NCI-H82 (cell line): ENCODE results near the gene MYO1C.
A peak's percentile ranks its signal among the peaks of the same experiment; 100 is the strongest.
"Not testable (repeated sequence)": the region's sequence is repeated elsewhere in the genome, so short reads cannot be mapped to it uniquely, and the experiment has no call there.

Source experiments
- DNase-seq: peaks from one replicate; lab custom pipeline; 2025; lab: John Stamatoyannopoulos, UW

The MYO1C gene

DNA sequence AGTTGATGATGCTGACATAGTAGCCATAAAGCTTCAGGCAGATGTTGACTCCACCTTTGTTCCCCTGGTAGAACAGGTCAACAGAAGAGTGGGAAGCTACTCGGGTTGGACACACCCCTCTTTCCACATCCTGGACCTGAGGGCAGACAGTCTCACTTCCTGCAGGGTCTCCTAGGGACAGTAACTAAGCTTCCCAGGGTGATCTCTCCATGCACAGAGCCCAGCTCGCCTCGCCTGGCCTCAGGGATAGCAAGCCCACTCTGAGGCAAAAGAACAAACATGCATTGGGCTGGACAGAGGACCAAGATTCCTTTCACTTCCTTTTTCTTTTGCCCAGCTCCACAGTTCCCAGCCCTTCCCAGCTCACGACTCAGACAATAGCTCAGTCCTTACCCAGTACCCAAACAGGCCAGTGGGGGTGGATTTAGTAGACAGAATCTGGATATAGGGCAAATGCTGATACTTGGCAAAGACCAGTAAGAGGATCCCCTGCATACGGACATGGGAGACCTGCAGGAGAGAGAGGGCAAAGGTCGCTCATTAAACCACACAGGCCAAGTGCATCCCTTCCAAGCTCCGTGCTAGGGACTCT is 16.9 kb upstream of the MYO1C start:
- DNase-seq = no peak

DNA sequence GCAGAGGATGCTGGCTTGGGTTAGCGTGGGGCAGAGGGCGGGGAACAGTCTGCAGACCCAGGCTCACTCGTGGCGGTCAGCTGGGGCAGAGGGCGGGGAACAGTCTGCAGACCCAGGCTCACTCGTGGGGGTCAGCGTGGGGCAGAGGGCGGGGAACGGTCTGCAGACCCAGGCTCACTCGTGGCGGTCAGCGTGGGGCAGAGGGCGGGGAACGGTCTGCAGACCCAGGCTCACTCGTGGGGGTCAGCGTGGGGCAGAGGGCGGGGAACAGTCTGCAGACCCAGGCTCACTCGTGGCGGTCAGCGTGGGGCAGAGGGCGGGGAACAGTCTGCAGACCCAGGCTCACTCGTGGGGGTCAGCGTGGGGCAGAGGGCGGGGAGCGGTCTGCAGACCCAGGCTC is 16.2 kb upstream of the MYO1C start:
- not testable (repeated sequence) for DNase-seq

DNA sequence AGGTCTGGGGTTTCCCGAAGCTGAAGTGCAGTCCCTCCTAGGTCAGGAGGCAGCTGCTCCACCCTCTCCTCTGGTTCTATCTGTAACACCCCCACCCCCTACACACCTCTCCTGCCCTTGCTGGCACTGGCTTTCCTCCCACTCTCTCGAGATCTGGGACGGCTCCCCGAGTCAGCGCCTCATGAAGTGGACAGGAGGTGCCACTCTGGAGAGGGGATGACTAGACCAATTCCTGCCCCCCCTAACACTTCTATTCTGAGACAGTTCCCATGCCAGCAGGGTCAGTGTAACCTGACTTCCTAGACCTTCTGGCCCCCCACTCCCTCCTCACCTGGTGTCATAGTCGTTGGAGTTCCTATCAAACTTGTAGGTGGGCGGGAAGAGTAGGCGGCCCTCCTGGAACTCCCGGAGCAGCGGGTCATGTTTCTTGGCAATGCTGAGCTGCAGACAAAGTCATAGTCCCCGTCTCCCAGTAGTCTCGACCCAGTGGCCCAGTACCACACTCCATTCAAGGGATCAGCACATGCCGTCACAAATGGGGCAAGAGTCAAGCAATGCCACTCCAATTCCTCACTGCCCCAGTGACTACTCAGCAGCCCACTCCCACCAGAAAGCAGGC is 14.3 kb upstream of the MYO1C start:
- DNase-seq = no peak

DNA sequence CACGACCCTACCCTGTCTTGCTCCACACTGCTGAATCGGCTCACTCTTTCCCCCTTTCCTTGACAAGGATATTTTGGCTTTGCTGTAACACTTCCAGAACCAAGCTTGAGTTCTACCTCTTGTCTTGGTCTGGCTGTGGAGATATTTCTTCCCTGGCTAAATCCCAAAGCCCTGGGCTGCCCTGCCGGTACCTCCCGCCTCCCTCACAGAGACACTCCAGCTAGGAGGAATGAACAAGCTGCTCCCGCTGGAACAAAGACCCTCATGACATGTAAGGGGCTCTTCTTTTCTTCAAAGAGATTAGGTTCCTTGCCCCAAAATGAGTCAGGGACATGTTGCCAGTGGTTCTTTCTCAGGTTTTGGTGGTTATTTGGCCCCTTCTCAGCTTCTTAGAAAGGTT is 13.1 kb upstream of the MYO1C start:
- no peak for DNase-seq

DNA sequence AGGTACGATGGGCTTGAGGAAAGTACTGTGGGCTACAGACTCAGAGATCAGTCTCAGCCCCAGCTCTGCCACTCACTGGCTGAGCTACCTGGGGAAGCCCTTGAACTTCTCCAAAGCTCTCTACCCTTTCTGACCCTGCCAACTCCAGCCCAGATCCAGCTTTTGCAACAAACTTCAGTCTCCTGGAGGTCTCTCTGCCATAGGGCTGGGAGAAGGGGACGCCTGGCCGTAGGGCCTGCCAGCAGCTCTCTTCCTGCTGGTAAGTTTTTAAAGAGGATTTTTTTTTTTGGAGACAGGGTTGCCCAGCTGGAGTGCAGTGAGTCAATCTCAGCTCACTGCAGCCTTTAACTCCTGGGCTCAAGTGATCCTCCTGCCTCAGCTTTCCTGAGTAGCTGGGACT is 12.4 kb upstream of the MYO1C start:
- DNase-seq = no peak

DNA sequence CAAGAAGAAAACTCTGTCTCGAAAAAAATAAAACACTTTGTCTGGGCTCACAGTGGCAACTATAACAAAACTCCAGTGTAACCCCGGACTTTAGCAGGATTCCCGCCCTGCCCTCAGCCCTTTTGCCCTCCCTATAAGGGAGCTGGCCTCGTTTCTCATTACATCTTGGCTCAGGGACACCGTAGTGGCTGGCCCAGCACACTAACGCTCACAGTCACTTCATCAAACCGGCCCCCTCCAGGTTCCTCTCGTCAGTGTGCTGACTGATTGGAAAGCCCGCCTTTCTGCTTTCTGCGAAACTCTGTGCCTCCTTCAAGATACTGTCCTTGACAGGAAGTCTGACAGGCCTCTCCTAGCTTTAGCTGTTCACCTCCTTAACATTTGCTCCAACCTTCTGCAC is 11.2 kb upstream of the MYO1C start:
- no peak for DNase-seq

DNA sequence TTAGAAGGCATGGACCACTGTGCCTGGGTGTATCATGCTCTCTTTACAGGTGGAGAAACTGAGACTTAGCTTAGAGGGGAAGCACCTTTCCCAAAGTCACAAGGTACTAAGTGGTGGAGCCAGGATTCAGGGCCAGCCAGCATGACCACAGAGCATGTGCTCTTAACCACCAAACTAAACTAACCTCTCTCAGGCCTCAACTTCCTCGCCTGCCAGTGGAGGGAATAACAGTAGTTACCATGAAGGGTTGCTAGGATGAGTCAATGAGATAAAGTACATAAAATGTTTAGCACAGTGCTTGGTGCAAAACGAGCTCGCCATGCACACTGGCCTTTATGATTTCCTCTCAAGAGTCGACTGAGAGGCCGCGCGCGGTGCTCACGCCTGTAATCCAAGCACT is 6.4 kb upstream of the MYO1C start:
- no peak for DNase-seq

DNA sequence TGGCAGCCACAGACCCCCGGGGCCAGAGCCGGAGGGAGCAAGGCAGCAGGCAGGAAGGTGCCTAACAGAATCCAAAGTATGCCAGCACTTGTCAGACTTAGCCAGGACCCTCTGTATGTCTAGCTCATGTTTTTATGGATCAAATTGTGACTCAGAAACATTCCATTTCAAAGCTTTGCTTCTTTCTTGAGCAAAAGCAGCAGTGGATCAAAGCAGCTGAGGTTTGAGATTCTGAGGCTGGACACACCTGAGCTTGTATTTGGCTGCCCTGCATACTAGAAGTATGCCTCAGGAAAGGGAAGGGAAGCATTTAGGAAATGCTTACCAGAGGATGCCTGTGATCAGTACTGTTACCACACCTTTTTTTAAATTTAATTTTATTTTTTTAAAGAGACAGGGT is 5.7 kb upstream of the MYO1C start:
- DNase-seq = no peak

DNA sequence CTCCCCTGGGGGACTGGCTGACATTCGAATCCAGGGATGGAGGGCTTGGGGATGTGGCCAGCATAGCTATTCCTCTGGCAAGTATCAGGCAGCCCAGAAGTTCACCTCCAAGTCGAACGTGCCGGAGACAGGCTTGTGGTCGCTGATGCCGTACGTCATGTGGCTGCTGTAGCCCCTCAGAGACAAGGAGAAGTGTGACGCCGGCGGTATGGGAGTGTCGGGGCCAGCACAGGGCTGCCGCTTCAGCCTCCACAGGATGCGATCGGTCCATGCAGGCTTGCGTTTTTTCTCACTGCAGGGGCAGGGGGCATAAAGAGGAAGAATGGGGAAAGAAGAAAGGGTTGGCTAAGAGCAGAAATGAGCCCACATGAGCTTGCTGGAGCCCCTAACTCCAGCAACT is 5.3 kb upstream of the MYO1C start:
- no peak for DNase-seq

DNA sequence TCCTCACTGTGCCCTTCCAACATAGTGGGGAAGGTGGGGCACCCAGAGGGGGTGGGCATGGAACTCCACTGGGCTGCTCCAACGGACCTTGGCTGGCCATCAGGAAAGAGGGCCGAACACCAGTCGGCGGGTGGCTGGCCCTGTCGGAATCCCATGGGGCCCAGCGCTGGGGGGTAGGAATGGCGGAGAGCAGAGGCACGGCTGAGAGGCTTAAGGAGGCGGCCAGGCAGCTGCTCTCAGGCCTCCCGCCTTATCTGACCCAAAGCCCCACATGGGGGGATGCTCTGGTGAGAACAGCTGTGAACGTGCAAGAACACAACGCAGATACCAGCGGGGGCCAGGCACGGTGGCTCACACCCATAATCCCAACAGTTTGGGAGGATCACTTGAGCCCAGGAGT is 4.4 kb upstream of the MYO1C start:
- peak; percentile 93 for DNase-seq

DNA sequence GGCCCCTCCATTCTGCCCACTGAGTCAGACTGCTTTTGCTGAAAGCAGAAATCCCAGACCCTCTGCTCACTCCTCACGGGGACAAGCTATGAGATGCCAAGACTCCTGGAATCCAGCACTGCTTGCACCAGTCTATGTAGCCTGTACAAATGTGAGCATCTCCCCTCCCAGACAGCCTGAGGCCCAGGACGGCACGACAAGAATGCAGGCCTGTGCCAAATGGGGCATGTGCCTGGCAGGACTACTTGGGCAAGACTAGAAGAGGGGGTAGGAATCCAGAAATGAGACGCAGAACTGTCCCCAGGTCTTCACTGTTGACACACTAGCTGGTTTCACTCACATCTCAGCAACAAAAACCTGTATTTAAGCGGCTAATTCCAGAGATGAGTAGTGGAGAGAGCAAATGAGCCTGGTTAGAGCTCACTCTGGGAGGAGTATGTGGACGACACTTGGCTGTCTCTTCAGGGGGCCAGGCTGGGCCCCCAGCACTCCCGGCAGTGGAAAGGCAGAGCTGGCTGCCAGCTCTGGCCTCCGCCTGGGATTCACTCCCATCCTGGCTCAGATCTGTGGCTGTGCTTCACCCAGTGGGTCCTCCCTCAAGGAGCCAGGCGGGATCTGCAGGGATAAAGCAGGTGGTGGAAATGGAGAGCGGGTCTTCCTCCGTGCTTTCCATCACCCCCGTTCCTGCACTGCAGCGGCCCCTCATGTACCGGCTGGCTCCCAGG is 2.9 kb upstream of the MYO1C start:
- DNase-seq = no peak

DNA sequence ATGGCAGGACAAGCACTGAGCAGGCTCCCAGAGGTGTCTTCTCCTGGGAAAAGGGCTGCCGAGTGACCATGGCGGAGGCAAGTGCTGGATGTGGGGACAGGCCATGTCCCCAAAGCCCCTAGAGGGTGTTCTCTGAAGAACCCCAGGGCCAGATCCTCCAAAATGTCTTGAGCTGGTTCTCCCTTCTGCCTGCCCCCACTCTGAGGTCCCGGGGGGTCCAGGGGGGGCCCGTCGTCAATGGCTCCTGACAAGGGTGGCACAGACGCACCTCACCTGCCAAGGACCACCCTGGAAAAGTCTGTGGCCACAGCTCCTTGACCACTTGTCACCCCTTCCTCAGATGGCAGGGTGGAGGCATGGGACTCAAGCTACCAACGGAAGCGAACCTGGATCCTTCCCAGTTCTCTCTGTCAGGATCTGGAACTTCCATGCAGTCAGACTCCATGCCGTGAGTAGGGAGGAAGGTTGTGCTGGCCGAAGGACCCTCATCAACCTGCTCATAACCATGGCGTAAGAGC is 2.3 kb upstream of the MYO1C start:
- no peak for DNase-seq

DNA sequence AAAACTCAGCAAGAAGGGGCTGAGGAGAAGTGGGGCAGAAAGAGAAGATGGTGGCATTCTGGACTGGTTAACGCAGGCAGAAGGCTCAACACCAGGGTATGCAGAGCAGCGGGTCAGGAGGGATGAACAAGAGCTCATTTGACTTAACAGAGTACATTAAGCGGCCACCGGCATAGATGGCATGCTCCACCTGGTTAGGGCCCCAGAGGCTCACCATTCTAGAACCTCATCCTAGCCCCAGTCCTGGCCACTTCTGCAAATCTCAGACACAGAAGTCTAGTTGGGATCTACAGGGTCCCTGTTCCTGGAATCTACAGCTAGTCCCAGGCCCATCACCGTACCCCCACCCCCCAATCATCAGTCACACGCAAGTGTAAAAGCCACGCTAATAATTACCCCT is 1.7 kb upstream of the MYO1C start:
- DNase-seq = no peak

DNA sequence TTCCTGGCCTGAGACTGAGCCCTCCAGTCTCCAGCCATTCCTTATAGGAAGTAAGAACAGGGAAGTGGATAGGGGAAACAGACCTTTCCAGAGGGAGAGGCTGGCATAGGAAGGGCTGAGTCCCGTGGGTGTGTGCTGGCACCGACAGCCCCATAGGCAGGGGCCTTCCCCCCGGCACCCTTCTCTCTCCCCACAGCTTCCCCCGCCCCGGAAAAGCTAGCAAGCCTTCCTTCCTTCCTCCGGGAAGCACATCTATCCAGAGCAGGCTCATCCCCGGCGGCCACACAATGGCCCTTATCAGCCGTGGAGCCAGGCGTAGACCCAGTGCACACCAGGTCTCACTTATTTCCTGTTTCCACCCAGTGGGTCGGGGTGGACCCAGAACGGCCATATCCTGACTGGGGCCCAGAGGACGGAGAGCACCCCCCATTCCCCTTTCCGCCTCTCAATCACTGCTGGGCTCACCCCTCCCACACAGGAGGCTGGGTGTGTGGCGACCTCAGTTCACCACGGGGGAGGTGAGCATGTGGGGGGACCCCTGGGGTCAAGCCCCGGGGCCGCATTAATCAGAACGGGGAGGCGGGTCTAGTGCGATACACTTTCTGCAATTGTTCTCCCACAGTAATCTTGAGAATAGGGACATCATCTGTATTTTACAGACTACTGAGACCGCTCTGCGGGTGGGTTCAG is 950 bp upstream of the MYO1C start:
- DNase-seq = no peak

DNA sequence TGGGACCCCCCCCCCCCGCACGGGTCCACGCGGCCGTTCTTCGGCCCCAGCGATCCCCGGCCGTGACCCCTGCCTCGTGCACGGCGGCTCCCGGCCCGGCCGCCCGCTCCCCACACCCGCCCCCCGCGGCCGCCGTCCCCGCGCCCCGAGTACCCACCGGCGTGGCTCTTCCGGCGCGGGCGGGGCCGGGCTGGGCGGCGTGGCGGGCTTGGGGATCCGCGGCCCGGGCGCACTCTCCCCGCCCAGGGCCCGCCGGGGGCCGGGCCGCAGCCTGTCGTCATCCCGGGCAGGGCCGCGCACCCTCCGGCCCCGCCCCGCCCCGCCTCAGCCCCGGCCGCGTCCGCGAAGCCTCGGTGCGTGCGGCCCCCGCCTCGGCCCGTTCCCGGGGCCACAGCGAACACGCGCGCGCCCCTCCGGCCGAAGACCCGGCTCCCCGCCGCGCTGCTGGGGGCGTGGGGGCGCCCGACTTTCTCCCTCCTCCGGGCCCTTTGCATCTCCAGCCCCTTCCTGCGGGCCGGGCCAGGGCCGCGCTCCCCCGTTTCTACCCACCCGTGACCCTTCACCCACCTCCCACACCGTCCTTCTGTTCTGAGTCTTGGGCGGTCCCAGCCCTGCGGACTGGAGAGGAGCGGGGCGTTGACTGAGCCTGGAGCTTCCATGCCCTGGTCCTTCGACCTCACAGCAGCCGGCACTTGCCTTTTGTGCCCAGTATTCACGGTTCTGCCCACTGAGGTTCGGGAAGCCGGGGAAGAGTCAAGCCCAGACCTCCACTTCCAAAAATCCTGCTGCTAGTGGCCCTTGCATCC is 840 bp downstream of the MYO1C start:
- peak; percentile 68 for DNase-seq

DNA sequence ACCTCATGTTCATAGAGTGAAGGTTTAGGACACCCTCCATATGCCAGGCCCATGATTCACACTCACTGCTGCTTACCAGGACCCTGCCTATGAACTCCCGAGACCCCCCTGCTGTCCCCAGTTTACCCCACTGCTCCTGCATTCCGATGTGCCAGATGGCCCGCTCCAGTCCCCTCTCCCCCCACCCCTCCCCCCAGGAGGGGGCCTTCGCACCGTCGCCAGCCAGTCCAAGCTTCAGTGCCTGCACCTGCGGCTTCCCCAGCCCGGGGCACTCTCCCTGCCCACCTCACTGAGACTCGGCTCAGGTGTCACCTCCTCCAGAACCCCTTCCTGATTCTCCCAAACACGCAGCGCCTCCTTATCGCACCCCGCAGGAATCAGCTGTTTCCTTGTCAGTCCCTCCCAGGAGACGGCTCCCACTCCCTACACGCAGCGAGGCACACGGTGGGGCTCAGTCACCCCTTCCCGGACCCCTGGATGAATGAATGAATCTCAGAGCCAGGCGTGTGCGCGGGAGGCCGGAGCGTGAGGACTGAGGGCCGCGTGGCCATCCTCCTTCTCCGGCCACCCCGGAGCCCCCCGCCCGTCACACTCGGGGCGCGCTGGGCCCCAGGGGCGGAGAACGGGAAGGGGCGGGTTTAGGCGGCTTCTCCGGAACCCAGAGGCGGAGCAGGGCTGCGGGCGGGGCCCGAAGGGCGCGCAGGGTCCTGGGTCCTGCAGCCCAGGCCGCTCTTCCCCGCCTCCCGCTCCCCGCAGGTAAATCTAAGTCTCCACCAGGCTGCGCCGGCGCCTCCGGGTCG is 1.6 kb downstream of the MYO1C start:
- peak; percentile 96 for DNase-seq

DNA sequence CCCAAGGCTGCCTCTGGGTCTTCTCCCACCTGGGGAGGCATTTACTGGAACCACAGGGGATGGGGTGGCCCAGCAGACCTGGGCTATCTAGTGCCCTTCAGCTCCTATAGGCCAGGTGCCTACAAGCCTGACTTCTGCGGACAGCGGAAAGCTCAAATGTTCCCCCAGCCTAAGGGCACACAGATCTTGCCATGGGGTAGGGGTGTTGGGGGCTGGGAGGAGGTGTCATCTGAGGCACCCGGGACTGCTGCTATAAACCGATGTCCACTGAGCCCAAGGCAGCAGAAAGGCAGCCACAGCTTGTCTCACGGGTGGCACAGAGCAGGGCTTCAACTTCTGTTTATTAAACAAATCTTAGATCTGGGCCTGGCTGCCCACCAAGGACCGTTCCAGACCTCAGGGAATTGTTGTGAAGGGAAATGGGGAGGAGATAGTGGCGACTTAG is 3.6 kb downstream of the MYO1C start:
- no peak for DNase-seq

DNA sequence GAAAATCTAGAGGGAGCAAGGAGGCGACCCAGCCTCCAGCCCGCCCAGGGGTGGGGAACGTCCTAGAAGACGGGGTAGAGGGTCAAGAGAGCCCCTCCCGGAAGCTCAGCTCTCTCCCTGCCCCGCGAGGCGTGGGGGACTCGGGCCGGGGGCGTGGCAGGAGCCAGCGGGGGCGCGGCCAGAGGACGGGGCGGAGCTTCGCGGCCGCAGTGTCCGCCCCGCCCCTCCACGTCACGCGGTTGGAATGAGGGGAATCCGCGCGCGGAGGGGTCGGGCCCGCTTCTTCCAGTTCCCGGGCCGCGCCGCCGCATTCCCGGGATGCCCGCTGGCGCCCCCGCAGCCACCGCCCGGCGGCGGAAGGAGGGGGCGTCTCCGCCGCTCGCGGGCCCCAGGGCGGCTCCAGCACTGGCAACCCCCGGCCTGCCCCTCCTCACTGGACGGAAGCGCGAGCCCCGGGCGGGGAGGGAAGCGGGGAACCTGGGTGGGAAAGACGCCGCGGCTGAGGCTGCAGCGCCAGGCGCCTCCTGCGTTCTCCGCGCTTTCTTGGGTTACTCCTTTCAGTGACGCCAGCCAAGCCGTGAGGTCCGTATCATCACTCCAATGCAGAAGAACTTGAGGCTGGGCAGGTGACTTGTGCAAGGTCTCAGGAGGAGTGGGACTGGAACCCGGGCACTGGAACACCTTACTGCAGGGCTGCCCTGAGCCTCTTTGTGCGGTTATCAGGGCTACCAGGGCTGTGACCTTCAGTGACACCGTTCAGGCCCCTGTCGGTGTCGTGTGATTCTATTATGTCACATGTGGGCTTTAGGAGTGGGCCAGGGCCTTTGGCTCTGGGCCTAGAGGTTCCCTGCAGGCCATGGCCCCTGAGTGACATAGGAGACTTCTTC is 4.3 kb downstream of the MYO1C start:
- DNase-seq = peak; percentile 89

DNA sequence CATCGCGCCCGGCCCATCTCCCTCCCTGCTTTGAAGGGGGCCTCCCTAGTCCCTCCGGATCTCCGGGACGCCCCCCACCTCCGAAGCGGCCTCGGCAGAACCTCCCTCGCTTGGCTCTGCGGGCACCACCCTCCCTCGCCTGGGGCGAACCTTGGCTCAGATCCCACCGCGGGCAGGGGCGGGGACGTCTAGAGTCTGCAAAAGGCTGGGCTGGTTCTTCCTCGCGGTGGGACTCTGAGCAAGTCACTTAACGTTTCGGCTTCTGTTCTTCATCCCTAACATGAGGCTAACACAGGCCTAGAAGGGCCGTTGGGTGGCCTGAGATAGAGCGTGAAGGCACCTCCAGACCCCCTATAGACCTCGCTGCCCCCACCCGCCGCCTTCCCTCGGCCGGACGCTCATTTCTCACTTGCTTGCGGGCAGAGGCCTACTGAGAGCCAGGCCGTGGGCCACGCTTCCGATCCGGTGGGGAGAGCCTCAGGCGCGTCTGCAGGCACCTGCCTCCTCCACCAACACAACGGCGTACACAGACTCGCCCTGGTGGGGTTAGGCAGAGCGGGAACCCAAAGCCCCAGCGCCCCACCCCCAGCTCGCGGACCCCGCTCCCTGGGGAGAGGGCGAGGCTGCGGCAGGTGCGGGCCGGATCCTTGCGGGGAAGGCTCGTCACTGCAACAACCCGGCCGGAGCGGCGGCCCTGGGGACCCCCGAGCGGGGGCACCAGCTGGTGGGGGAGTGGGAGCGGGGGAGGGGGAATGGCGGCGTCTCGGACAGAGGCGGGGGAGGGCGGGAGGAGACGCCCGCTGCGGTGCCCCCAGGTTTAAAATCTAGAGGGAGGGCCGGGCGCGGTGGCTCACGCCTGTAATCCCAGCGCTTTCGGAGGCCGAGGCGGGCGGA is 5.4 kb downstream of the MYO1C start:
- peak; percentile 49 for DNase-seq
